Stimulated activated naive CD8-positive, alpha-beta T cell treated with anti-CD3 and anti-CD28 coated beads, Interleukin-15, Interleukin-2, amounts not matched to agents 100 ng/mL and 50 ng/mL, for 24 hours (primary cell): ENCODE measurements around the gene LILRA5.
"Not testable (repeated sequence)": the region's sequence is repeated elsewhere in the genome, so short reads cannot be mapped to it uniquely, and the experiment has no call there.

Source experiments
- H3K27ac Mint-ChIP-seq: one replicate; pipeline ENCODE4 v1.8.0; 2021; ENCODE audit warnings: mild to moderate bottlenecking, mixed read lengths
- H3K27me3 Mint-ChIP-seq: one replicate; pipeline ENCODE4 v1.8.0; 2021; ENCODE audit warnings: mixed read lengths
- H3K36me3 Mint-ChIP-seq: one replicate; pipeline ENCODE4 v1.8.0; 2021; ENCODE audit warnings: low read depth, mixed read lengths
- H3K4me1 Mint-ChIP-seq: one replicate; pipeline ENCODE4 v1.8.0; 2021; ENCODE audit warnings: low read depth, mixed read lengths
- H3K4me3 Mint-ChIP-seq: one replicate; pipeline ENCODE4 v1.8.0; 2021; ENCODE audit warnings: mild to moderate bottlenecking, mixed read lengths
- H3K9me3 Mint-ChIP-seq: one replicate; pipeline ENCODE4 v1.8.0; 2021; ENCODE audit warnings: mixed read lengths

Gene LILRA5

DNA sequence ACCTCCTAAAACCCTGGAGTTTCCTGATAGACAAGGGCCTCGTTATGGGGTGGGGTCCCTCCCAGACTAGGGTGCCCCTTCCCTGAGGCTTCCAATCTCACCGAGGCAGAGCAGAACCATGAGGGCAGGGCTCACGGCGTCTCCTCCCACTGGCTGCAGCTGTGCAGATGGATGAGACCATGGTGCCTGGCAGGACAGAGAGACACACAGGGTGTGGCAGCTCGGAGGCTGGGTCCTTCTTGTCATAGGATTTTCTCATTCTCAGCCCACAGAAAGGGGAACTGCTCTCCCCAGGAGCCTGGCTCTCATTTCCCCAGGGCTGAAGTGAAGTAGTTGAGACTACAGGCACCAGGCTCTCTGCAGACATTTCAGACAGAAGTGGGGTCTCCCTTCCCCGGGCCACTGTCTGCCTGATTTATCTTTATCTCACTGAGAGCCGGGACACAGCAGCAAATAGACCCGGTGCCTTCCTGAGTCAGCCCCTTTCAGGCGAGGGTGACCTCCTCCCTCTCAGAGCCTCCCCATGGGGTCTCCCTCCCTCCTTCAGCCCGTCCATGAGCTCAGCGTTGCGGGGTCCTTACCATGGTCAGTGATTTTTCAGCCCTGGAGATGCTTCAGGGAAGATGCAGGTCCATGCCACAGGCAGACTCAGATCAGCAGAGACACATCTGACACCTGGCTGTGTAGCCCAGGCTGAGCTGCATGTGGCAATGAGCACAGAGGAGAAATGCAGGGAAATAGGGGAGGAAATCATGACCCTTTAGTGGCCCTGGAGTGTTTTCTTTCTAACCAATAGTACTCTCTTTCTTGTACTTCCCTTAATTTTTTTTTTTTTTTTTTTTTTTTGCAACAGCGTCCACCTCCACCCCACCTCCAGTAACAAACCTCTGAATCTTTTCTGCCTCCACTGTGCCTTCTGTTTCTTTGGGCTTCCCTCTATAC is at the start of gene LILRA5:
Gene LILRA5 (minus strand): TSS at position 731 of the 942 bp plus-strand sequence. CDS start 147 bp downstream, at position 584.
- Mint-ChIP-seq H3K27me3 (peaks cover 29% of the 10 kb centered on the region), H3K4me1 (no peaks in the 10 kb centered on the region), H3K36me3 (no peaks in the 10 kb centered on the region), H3K27ac (no peak within 1 kb of the TSS), H3K9me3 (no peaks in the 10 kb centered on the region), H3K4me3 (no peak within 1 kb of the TSS)

DNA sequence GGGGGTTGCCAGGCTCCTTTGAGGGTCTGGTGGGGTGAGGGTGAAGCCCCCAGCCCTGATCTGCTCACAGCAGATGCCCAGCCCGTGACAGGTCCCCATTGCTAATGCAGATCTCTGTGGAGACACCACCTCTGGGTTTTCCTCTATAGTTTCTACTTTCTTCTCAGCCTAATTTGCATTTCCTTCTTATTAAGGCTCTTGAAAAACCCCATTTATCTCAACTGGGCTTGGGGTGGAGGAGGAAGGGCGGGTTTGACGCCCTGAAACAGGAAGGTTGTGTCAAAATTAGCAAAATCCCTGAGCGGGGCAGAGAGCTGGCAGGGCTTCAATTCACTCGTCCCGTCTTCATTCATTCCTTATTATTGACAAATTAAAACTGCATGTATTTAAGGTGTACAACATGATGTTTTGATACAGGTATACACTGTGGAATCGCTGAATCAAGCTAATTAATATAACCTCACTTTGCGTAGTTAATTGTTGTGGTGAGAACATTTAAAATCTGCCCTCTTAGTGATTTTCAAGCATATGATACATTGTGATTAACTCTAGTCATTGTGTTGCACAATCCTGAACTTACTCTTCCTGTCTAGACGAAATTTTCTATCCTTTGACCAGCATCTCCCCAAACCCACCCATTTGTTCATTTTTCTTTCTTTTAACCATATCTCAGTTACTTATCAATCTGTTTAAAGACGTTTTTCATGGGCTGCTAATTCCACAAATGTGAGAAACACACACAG is 48.9 kb upstream of the LILRA5 start:
- Mint-ChIP-seq H3K27ac (peak overlapping the region; percentile 40), H3K4me3 (peak overlapping the region; percentile 88), H3K4me1 (peaks cover 60% of the 10 kb centered on the region)
- not testable (repeated sequence) for H3K36me3 Mint-ChIP-seq, H3K9me3 Mint-ChIP-seq, H3K27me3 Mint-ChIP-seq

DNA sequence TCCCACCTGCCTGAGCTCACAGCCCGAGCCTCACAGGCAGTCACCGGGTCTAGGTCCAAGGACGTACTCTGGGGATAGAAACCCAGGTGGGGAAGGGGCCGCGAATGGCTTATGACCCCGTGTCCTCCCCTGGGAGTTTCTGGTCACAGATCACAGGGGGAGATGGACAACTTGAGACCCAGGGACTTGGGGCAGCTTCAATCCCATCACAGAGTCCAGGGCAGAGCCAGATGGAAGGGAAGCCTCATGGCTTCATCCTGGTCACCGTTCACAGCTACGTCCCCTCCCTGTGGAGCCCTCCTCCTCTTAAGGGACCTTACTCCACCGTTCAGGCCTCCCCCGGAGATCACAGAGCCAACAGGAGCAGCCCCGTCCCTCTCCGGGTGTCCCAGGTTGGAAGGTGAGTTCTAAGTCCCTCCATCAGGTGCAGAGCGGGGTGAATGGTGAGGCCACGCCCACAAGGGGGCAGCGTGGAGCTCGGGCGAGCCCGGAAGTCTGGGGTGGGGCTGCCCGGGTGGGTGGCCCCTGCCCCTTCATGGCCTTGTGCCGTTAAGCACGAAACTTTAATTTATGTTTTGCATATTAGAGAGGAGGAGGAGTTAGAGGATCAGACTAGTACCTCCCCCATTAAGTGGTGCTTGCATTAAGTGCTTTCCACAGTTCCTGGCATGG is 46.3 kb upstream of the LILRA5 start:
- not testable (repeated sequence) for H3K27ac Mint-ChIP-seq, H3K36me3 Mint-ChIP-seq, H3K9me3 Mint-ChIP-seq, H3K27me3 Mint-ChIP-seq, H3K4me3 Mint-ChIP-seq
- H3K4me1 Mint-ChIP-seq: peaks cover 40% of the 10 kb centered on the region

GRCh38 chr19:54357381-54357780 is 44.4 kb upstream of the LILRA5 start:
- Mint-ChIP-seq H3K36me3 (peaks cover 4% of the 10 kb centered on the region), H3K4me3 (no peak overlapping the region), H3K27me3 (no peaks in the 10 kb centered on the region), H3K9me3 (no peaks in the 10 kb centered on the region), H3K27ac (no peak overlapping the region), H3K4me1 (peaks cover 26% of the 10 kb centered on the region)

DNA sequence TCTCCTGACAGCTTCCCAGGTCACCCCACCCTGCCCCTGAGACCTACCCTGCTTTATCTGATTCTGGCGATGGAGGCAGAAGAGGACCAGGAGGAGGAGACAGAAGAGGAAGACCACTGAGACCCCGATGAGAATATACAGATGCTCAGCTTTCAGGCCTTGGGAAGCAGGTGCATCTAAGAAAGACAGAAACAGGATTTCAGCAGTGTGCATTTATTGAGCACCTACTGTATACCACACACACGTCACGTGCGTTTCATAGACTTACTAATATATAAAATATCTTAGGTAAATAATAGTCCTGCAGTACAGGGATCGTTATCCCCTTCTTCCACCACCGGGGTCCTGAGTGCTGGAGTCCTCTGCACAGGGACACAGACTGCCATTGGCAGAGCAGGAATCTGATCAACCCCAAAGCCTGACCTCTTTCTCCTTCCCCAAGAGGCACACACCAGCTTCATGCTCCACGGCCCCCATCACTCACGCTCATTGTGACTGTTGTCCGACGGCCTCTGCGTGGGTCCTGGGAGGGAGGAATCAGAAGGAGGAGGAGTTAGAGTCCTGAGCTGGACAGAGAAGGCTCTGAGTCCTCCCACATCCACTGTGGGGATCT is 43.6 kb upstream of the LILRA5 start:
- no peak overlapping the region for H3K27ac Mint-ChIP-seq
- H3K4me1 Mint-ChIP-seq: peaks cover 25% of the 10 kb centered on the region
- H3K36me3 Mint-ChIP-seq: peaks cover 4% of the 10 kb centered on the region
- H3K4me3 Mint-ChIP-seq: no peak overlapping the region
- H3K9me3 Mint-ChIP-seq: no peaks in the 10 kb centered on the region
- H3K27me3 Mint-ChIP-seq: no peaks in the 10 kb centered on the region

DNA sequence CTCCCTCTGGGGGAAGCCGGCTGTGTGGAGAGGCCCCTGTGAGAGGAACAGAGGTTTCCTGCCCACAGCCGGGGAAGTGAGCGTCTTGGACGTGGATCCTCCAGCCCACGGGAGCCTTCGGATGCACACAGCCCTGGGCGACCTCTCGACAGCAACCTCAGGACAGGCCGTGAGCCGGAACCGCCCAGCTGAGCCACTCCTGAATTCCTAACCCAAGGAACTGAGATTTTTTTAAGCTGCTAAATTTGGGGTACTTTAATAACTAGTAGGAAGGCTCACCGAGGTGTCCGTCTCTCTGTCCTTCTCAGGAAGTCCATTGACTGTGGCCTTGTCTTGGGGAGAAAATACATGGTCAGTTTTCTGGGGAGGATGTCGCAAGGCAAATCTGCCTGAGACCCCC is 42.7 kb upstream of the LILRA5 start:
- no peak overlapping the region for H3K4me3 Mint-ChIP-seq
- no peaks in the 10 kb centered on the region for H3K27me3 Mint-ChIP-seq
- no peak overlapping the region for H3K27ac Mint-ChIP-seq
- H3K36me3 Mint-ChIP-seq: peaks cover 4% of the 10 kb centered on the region
- H3K9me3 Mint-ChIP-seq: no peaks in the 10 kb centered on the region
- H3K4me1 Mint-ChIP-seq: peaks cover 24% of the 10 kb centered on the region

DNA sequence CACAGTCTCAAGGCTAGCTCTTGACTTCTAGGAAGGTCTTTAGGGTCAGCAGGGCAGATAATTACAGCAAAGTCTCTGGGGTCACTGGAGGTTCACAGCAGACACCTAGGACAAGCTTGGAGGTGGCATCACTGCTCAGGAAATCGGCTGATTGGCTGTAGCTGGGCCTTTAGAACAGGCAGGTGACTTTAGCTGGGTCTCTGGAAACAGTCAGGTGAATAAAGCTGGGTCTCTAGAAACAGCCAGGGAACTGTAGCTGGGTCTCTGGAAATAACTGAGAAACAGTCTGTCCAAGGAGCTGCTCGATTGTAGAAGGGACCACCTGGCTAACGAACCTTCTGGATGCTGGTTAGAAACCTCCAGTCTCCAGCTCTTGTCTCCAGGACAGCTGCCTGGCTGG is 41.8 kb upstream of the LILRA5 start:
- no peak overlapping the region for H3K4me3 Mint-ChIP-seq
- peaks cover 4% of the 10 kb centered on the region for H3K36me3 Mint-ChIP-seq
- H3K27ac Mint-ChIP-seq: no peak overlapping the region
- H3K27me3 Mint-ChIP-seq: no peaks in the 10 kb centered on the region
- no peaks in the 10 kb centered on the region for H3K9me3 Mint-ChIP-seq
- peaks cover 20% of the 10 kb centered on the region for H3K4me1 Mint-ChIP-seq

DNA sequence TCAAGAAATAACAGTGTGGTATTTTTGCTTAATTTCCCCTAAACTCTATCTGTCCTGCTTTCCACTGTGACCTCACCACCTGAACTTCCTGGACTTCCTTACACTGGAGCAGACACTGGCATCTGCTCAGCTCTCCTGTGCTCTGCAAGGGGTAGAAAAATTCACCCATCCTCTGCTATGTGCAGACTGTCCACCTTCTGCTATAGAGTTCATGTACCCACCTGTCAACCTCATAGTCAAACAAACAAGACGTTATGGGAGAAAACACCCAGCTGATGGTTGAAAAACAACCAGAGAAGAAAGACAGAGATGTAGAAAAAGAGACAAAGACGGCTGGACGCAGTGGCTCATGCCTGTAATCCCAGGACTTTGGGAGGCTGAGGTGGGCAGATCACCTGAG is 39.6 kb upstream of the LILRA5 start:
- peak overlapping the region; percentile 69 for H3K27ac Mint-ChIP-seq
- peaks cover 26% of the 10 kb centered on the region for H3K4me1 Mint-ChIP-seq
- no peaks in the 10 kb centered on the region for H3K27me3 Mint-ChIP-seq
- H3K9me3 Mint-ChIP-seq: no peaks in the 10 kb centered on the region
- H3K36me3 Mint-ChIP-seq: peaks cover 4% of the 10 kb centered on the region
- no peak overlapping the region for H3K4me3 Mint-ChIP-seq

- H3K9me3 Mint-ChIP-seq: no peaks in the 10 kb centered on the region
- no peak overlapping the region for H3K4me3 Mint-ChIP-seq
- peaks cover 4% of the 10 kb centered on the region for H3K36me3 Mint-ChIP-seq
- no peak overlapping the region for H3K27ac Mint-ChIP-seq
- peaks cover 31% of the 10 kb centered on the region for H3K4me1 Mint-ChIP-seq
- H3K27me3 Mint-ChIP-seq: no peaks in the 10 kb centered on the region
Measured at GRCh38 chr19:54352041-54352440, 39.1 kb upstream of the LILRA5 start.

- H3K27me3 Mint-ChIP-seq: no peaks in the 10 kb centered on the region
- peaks cover 36% of the 10 kb centered on the region for H3K4me1 Mint-ChIP-seq
- no peak overlapping the region for H3K27ac Mint-ChIP-seq
- H3K4me3 Mint-ChIP-seq: no peak overlapping the region
- no peaks in the 10 kb centered on the region for H3K9me3 Mint-ChIP-seq
- H3K36me3 Mint-ChIP-seq: peaks cover 4% of the 10 kb centered on the region
Measured at GRCh38 chr19:54351474-54351873, 38.5 kb upstream of the LILRA5 start.

- H3K36me3 Mint-ChIP-seq: no peaks in the 10 kb centered on the region
- no peaks in the 10 kb centered on the region for H3K9me3 Mint-ChIP-seq
- H3K27ac Mint-ChIP-seq: no peak overlapping the region
- H3K4me3 Mint-ChIP-seq: no peak overlapping the region
- H3K4me1 Mint-ChIP-seq: peaks cover 26% of the 10 kb centered on the region
- no peaks in the 10 kb centered on the region for H3K27me3 Mint-ChIP-seq
Measured at GRCh38 chr19:54345938-54346386, 33.0 kb upstream of the LILRA5 start.

GRCh38 chr19:54343868-54344267 is 30.9 kb upstream of the LILRA5 start:
- H3K9me3 Mint-ChIP-seq: no peaks in the 10 kb centered on the region
- no peaks in the 10 kb centered on the region for H3K27me3 Mint-ChIP-seq
- H3K27ac Mint-ChIP-seq: no peak overlapping the region
- no peaks in the 10 kb centered on the region for H3K36me3 Mint-ChIP-seq
- H3K4me1 Mint-ChIP-seq: peaks cover 30% of the 10 kb centered on the region
- H3K4me3 Mint-ChIP-seq: no peak overlapping the region

DNA sequence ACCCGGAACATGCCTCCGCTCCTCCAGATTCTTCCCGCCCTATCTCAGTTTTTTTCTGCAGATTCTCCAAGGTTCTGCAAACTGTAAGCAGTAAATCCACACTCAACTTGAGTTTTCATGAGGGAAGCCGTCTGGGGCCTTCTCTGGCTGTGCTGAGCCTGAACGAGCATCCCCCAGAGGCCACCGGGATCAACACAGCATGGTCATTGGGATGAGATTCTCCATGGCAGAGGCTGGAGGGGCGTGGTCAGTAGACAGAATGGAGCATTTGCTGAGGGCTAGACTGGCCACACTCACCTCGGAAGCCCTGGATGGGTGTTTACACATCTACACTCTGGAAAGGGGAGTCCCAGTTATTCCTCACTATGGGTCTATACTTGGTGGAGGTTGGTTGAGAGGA is 28.3 kb upstream of the LILRA5 start:
- Mint-ChIP-seq H3K9me3 (no peaks in the 10 kb centered on the region), H3K27me3 (no peaks in the 10 kb centered on the region), H3K4me1 (peaks cover 14% of the 10 kb centered on the region), H3K27ac (no peak overlapping the region), H3K4me3 (no peak overlapping the region), H3K36me3 (no peaks in the 10 kb centered on the region)

DNA sequence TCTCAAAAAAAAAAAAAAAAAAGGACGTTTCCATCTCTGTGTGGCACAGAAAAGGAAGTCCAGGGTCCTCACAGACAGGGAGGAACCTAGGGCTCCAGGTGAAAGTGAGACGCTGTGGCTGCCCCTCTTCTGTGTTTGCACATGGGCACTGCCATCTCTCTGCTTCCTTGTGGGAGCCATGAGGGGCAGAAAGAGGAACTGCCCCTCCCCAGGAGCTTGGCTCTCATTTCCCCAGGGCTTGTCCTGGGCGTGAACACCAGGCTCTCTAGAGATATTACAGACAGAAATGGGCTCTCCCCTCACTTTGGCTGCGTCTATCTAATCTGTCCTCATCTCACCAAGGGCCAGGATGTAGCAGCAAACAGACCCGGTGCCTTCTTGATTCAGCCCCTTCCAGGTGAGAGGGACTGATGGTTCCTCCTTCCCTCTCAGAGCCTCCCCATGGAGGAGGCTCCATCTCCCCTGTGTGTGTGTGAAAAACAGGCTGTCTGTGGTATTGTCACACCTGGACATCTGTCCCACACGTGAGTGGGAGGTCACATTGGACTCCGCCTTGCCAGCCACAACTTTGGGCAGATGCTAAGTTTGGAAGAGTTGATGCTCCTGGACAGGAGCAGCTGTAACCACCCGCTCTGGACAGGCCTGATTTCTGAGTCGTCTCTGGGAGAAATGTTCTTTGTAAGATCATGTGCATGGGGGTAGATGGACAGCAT is 26.8 kb upstream of the LILRA5 start:
- Mint-ChIP-seq H3K4me1 (peaks cover 10% of the 10 kb centered on the region), H3K27ac (no peak overlapping the region)

More for the DNA sequence above, 26.8 kb upstream of the LILRA5 start:
- Mint-ChIP-seq H3K9me3 (no peaks in the 10 kb centered on the region), H3K36me3 (no peaks in the 10 kb centered on the region), H3K4me3 (no peak overlapping the region), H3K27me3 (no peaks in the 10 kb centered on the region)
